SK-MEL-5 (cell line): ENCODE data around the gene ARHGAP42. TPM values are rescaled to one million over a fixed set of nuclear protein-coding genes. Genes with fewer than 3 reads are reported as not detected.

Experiments used
- DNase-seq: peaks from one replicate; pipeline ENCODE4 v3.0.0-alpha.2; 2016; ENCODE audit warnings: low read depth, low spot score
- in situ Hi-C: cut with HindIII; loops from 2 replicates; pipeline ENCODE4 v1.10.0; 2016; ENCODE audit warnings: low sequenced_read_pairs, high pct_unique_total_duplicates, low pct_unique_long_range_greater_than_20kb
- total RNA-seq: library from RNA; depleted of rRNA; stranded (reverse); fragments of >200 nt; shearing (Covaris generic); gene quantifications from 2 replicates; pipeline ENCODE4 v1.2.3, GENCODE V29; 2014

The ARHGAP42 gene
- total RNA-seq, 1 experiment from 2014 or later: 18.3 TPM

- DNase-seq: no peak
- in situ Hi-C loops: no loop called here
Measured at GRCh38 chr11:100676901-100677300, 10.2 kb upstream of the ARHGAP42 start.

- DNase-seq: no peak
- in situ Hi-C loops: no loop called here
Measured at GRCh38 chr11:100677796-100678195, 9.3 kb upstream of the ARHGAP42 start.

- in situ Hi-C loops: no loop called here
- DNase-seq: no peak
Measured at GRCh38 chr11:100680070-100680469, 7.0 kb upstream of the ARHGAP42 start.

DNA sequence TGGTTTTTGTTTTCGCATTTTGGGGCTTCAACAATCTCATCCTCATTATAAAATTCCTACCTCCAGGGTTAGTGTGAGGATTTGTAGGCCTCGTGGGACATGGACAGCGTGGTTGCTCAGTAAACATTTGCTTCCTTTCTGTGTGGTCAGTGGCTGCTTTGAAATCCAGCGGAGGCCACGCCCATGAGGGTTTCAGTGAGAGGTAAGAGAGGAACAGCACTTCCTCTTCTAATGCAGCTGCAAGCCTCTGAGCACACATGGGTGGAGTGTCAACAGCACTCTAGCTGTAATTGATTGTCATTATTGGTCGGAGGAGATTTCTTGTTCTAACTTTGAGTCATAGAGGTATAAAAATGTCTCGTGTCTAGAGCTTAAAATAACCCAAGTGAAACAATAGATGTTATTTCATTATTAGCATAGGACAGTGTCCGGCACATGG lies 6.0 kb upstream of the ARHGAP42 start:
- DNase-seq: peak; percentile 72
- in situ Hi-C loops: no loop called here

DNA sequence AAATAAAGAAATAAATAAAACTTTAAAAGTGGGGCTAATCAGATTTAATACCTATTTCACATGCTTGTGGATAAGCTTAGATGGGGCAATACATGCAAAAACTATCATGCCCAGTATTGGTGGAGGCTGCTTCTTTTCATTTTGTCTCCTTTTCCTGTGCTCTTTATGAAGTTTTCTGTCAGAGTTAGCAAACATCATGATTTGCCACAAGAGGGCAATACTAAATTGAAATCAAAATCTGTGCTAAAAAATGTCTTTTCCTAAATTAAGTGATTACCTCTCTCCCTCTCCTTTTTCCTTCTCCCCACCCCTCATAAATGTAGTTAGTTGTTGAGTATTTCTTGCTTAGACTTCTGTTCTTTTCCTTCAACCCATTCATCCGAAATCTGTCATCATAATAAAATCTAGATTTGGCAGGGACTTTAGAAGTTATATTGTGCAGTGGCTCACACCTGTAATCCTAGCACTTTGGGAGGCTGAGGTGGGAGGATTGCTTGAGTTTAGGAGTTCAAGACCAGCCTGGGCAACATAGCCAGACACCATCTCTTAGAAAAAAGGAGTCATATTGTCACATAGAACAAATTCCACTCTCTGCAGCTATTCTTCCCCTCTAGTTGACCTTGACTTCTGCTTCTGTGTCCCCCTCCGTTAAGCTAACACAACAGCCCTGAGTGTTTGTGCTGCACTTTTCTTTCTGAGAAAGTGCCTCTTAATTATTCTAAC lies 4.7 kb upstream of the ARHGAP42 start:
- in situ Hi-C loops: no loop called here
- peak; percentile 69 for DNase-seq

- in situ Hi-C loops: no loop called here
- peak; percentile 88 for DNase-seq
Measured at GRCh38 chr11:100683126-100683525, 4.0 kb upstream of the ARHGAP42 start.

DNA sequence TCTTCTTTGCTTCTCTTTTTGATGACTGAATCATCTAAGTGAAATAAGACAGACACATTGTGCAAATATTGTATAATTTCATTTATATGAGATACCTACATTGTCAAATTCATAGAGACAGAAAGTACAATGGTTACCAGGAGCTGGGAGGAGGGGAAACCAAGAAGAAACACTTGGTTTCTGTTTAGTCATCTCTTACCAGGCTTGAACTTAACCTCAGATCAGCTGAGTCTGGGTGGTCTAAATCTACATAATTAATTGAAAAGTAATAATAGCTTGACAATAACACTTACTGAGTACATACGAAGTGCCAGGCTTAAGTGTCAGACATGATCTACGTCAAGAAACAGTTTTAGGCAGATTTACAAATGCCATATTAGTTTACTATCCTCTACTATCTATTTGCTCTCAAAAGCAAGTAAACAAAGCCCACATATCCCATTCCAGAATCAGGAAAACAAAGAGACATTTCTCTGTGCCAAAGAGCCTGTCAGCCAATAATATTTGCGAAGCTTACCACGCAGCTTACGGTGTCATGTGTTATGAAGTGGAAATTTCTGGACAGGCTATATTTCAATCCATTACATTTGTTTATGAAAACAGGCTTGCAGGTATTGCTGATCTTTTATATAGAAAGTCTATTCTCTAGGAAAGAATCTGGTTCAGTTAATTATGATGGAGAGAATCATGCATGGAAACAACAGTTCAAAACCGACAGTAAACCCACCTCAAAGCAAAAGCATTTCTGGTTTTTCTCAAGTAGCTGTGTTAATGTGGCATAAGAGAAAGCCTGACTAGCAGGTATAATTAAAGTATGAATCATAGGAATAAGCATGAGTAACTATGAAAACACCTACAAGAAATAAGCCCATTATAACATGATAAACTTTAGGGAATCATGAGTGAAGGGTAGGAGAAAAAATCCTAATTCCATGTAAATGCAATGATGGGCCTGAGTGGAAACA lies 2.7 kb upstream of the ARHGAP42 start:
- peak; percentile 57 for DNase-seq

GRCh38 chr11:100686476-100687053 lies 523 bp upstream of the ARHGAP42 start:
- in situ Hi-C loops: no loop called here
- DNase-seq: no peak

More for the DNA sequence above, 2.7 kb upstream of the ARHGAP42 start:
- in situ Hi-C loops: no loop called here

GRCh38 chr11:100687630-100688395 lies 725 bp downstream of the ARHGAP42 start:
- in situ Hi-C loops: no loop called here
- peak; percentile 74 for DNase-seq

DNA sequence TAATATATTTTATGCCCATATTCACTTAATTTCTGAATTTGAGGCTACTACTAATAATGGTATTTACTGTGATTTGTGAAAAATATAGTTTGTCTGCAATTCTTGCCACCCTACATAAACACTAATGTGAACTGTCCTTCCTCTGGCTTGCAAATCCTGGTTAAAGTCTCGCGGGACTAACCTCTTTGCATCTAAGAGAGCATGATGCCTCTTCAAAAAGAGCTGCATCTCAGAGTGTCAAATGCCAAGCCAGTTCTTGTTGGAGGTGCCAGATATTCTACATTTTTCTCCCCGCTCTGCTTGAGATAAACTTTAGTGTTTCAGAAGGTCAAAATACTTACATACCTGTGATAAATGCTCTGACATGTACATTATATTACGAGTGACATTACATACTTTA lies 2.1 kb downstream of the ARHGAP42 start:
- in situ Hi-C loops: no loop called here
- no peak for DNase-seq

GRCh38 chr11:100691896-100692653 lies 5.0 kb downstream of the ARHGAP42 start:
- in situ Hi-C loops: no loop called here
- no peak for DNase-seq

DNA sequence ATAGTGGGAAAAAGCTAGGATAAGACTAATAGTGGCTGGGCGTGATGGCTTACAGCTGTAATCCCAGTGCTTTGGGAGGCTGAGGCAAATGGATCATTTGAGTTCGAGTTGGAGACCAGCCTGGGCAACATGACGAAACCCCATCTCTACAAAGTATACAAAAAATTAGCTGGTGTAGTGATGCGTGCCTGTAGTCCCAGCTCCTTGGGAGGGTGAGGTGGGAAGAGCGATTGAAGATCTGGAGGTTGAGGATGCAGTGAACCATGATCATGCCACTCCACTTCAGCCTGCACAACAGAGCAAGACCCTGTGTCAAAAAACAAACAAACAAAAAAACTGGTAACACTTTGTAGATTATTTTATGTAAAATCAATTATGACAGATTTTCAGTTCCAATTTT lies 8.8 kb downstream of the ARHGAP42 start:
- no peak for DNase-seq

GRCh38 chr11:100703139-100703538 lies 16.1 kb downstream of the ARHGAP42 start:
- in situ Hi-C loops: no loop called here
- no peak for DNase-seq

More for the DNA sequence above, 8.8 kb downstream of the ARHGAP42 start:
- in situ Hi-C loops: no loop called here

DNA sequence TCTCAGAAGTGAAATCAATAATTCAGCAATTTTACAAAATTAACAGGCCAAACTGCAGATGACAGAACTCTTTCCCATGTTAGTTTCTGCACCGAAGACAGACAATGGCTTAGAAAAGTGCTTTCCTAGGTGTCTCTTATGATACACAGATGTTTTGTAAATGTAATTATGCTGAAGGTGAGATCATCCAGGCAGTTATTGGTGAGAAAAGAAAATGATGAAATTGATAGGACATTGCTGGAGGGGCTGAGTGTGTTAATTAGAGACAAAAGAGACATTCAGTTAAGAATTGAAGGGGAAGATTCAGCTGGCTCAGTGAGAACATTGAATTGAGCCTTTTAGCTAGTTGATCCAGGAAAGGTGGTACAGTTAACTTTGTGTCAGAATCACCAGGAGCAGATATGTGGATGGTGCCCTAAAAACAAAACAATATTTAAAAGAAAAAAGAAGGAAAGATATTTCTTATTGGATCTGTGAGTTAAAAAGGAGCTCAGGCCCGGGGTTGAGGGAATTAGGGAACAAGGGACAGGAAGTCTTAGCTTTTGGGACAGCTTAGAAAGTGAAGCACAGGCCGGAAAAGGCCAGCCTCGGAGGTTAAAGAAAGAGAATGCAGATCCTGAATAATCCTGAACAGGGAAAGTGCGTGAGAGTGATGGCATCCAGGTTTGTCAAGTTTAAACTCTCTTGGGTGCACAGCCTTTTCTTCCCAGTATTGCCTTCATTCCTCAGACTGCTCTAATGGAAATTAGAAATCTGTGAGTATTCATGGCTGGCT lies 16.9 kb downstream of the ARHGAP42 start:
- in situ Hi-C loops: no loop called here
- DNase-seq: peak; percentile 32

DNA sequence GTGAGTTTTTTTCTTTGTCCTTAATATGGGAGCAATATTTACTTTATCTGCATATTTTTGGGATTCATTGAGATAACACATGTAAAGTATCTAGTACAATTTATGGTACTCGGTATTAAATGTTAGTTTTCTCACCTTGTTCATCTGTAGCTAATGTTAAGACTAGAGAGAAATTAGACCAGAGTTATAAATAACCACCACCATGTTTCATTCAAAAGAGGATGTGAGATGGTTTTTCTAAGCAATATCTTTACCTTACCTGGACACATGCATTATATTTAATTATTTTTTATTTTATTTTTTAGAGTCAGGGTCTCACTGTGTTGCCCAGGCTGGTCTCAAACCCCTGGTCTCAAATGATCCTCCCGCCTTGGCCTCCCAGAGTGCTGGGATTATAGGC lies 18.4 kb downstream of the ARHGAP42 start:
- DNase-seq: no peak
- in situ Hi-C loops: no loop called here

- in situ Hi-C loops: no loop called here
- DNase-seq: no peak
Measured at GRCh38 chr11:100706179-100706578, 19.1 kb downstream of the ARHGAP42 start.
